ENCODE measurements around the gene MORF4L1. TPM values are rescaled to one million over a fixed set of nuclear protein-coding genes. Genes with fewer than 3 reads are reported as not detected.
A peak's percentile ranks its signal among the peaks of the same experiment; 100 is the strongest.
"Not testable (repeated sequence)": the region's sequence is repeated elsewhere in the genome, so short reads cannot be mapped to it uniquely, and the experiment has no call there.

Gene MORF4L1
- total RNA-seq, 1 donor from 2014 or later: 604 TPM

DNA sequence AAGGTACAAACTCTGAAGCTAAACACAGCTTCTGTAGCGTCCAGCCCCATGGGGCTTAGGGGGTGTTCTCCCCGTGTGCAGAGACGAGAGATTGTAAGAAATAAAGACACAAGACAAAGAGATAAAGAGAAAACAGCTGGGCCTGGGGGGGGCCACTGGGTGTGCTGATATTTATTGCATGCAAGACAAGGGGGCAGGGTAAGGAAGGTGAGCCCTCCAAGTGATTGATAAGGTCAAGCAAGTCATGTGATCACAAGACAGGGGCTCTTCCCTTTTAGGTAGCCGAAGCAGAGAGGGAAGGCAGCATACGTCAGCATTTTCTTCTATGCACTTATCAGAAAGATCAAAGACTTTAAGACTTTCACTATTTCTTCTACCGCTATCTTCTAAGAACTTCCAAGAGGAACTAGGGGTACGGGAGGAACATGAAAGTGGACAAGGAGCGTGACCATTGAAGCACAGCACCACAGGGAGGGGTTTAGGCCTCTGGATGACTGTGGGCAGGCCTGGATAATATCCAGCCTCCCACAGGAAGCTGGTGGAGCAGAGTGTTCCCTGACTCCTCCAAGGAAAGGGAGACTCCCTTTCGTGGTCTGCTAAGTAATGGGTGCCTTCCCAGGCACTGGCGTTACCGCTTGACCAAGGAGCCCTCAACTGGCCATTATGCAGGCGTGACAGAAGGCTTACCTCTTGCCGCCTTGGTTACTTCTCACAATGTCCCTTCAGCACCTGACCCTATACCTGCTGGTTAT lies 29.8 kb downstream of the MORF4L1 start:
- DNase-seq: not testable (repeated sequence)

DNA sequence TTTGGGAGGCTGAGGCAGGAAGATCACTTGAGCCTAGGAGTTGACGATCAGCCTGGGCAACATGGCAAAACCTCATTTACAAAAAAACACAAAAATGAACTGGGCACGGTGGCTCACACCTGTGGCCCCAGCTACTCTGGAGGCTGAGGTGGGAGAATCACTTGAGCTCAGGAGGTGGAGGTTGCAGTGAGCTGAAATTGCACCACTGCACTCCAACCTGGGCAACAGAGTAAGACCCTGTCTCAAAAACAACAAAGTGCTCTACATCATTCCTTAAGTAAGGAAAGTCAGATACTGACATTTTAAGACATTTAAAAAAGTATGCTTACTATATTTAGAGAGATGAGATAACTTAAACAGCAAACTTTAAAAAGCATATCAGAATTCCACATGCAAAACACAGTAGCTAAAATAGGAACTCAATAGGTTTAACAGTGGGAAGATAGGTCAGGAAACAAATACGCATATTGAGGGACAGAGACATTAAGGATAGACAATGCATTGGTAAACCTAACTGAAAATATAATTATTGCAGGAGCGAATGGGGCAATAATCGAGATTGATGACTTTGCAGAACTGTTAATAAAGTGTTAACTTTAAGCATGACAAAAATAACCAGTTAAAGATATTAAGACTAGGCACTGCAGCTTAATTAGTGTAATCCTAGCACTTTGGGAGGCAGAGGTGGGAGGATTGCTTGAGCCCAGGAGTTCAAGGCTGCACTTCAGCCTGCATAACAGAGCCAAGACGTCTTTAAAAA lies 32.1 kb downstream of the MORF4L1 start:
- DNase-seq: no peak

DNA sequence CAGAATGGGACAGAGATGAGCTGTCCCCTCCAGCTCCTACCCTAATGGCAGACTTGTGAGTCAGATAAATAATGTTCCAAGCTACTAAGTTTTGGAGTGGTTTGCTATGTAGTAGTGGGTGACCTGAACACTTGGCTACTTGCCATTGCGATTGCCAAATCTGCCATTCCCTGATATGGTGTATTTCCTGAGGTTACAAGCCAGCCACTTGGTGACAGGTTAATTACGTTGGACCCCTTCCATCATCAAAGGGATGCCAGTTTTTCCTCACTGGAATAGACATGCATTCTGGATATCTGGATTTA lies 33.6 kb downstream of the MORF4L1 start:
- no peak for DNase-seq

DNA sequence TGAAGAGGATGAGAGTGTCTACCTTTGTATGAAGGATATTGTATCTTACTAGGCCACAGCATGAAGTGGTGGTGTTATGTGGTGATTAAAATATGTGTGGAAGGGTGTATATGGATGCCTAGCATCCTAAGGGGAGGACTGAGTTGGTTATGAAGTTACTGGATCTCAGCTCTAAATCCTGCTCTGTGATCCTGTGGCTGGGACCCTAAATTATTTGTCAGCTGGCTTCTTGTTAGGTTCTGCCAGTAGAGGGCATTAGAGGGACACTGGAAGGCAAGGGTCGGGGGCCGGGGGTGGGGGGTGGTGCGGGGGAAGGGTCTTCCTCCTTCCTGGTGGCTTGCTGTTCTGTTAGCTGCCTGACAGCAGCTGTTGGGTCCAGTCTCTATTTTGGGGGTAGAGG lies 34.9 kb downstream of the MORF4L1 start:
- no peak for DNase-seq

DNA sequence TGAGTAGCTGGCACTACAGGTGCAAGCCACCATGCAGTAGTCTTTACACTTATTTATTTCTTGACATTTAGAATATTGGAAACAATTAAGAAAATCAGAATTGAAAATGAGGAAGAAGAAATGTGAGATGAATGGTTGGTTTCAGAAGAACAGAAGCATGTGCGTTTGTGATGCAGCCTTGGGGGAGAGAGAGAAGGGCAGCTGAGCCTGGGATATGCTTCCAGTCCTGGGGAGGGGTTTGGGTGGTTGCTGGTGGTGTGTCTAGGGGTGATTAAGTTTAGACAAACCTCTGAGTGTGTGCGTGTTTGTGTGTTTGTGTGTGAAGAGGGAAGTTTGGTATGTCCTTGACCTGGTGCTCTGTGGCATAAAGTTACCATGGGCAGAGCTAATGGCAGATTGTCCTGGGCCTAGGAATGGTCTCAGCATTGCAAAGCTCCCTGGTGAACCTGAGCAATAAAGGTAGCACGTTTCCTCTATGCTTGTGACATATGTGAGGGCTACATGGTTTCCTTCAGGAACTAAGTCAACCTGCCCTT lies 36.5 kb downstream of the MORF4L1 start:
- DNase-seq: no peak

DNA sequence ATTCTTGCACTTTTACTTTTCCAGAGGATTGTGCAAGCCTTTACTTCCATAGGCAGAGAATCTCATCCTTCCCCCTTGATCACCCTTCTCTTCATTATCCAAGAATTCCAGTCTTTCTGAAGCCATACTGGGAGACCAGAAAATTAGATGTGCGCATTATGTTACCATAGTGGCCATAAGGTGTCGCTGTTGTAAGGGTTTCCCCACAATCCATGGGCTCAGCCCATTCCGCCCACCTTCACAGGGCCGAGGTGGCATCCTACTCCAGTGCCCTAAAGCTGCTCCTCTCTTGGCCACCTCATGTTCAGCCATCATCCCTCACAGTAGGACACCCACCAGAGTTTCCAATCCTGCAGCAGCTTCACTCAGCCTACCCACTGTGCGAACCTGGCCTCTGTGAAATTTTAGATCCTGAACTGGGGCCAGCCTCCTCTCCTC lies 37.1 kb downstream of the MORF4L1 start:
- DNase-seq: peak; percentile 66

- DNase-seq: no peak
Measured at GRCh38 chr15:78910271-78910670, 37.6 kb downstream of the MORF4L1 start.

- no peak for DNase-seq
Measured at GRCh38 chr15:78912316-78912715, 39.6 kb downstream of the MORF4L1 start.

DNA sequence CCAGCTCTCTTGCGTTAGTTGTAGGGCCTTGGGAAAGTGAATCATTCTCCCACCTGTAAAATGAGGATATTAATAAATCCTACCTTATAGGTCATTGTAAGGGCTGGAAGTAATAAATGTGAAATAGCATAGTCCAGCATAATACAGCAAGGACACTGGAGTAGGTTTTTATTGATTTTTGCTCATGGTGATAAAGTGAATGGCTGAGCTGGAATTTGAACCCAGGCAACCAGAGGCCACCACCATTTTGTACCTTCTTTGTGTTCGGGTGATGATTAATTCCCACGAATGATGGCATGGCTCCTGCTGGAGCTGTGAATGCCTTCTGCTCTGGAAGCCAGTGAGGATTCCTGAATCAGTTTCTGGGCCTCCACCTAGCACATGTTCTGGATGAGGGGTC lies 40.3 kb downstream of the MORF4L1 start:
- DNase-seq: no peak

DNA sequence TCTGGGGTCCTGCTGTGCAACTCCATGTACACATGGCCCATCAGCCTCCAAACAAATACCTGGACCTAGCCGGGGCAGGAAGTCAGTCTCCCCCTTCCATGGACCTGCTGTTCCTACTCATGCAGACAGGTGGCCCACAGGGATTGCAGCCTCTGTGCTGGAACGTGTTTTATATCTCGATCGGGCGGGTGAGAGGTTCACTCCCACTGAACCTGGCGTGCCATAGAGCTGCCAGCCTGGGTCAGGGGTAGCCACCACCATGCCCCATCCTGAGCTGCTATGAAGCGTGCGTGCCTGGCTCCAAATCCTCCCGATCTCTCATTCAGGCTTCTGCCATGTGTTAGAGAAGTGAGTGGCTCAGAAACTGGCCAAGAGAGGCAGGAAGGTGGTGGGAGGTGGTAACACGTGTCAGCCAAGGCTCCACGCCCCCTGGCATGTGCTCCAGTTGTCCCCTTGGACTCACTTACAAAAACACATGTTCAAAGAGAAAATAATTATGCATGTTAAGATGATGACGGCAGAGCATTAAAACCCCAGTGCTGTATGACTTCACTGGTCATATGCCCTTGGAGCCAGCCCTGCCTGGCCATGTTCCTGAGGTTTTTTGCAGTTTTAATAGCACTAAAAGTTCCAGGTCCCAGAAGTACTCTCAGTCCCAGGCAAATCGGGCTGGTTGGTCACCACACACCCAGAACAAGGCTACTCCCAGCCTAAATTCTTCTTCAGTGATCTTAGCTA lies 41.5 kb downstream of the MORF4L1 start:
- no peak for DNase-seq

GRCh38 chr15:78915341-78916087 lies 42.8 kb downstream of the MORF4L1 start:
- no peak for DNase-seq

- DNase-seq: no peak
Measured at GRCh38 chr15:78916088-78916487, 43.4 kb downstream of the MORF4L1 start.

DNA sequence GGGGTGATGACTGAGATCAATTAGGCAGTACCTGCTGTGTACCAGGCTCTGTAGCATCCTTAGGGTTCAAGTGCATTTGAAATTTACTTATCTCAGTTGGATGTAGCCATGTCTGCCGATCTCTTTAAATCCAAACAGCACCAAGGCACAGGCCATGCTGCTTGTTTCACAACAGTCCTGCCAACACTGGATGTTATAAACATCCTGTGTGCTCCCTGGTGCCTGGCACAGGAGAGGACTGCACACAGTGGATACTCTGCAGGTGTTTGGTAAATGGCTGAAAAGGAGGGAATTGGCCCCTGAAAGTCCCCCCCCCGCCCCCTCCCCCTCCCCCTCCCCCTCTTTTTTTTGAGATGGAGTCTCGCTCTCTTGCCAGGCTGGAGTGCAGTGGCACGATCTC lies 45.2 kb downstream of the MORF4L1 start:
- DNase-seq: no peak

- DNase-seq: no peak
Measured at GRCh38 chr15:78921517-78921916, 48.8 kb downstream of the MORF4L1 start.

DNA sequence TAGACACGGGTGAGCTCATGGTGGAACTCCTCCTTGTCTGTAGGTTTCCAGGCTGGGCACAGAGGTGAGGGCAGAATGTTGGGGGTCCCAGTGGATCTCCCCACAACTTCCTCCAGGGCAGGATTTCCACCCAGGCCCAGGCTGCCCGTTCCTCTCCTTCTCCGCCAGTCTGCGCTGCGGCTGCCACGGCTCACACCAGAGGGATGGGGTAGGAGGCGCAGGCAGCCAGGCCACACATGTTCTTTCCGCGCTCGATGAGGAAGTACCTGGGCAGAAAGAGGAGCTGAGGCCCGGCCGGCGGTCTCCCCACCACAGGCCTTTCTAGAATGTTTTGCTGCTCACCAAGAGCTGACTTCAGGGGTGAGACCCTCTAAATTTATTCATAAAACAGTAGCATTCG lies 49.2 kb downstream of the MORF4L1 start:
- DNase-seq: no peak

DNA sequence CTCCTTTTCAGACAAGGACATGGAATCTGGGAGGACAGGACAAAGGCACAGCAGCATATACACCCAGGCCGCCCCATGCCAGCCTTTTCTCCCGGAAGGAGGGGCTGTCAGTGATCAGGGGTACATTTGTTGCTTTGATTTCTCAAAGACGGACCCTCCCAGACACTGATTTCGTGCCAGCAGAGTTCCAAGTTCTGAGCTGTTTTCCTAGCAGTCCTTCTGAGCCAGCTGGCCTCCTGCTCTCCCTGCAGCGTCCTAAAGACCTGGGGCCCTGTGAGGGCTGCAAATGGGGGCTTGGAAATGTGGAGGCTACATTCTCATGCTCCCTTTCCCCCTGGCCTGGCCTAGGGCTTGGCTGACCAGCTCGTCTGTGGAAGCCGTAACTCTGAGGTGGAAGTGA lies 49.8 kb downstream of the MORF4L1 start:
- peak; percentile 52 for DNase-seq

DNA sequence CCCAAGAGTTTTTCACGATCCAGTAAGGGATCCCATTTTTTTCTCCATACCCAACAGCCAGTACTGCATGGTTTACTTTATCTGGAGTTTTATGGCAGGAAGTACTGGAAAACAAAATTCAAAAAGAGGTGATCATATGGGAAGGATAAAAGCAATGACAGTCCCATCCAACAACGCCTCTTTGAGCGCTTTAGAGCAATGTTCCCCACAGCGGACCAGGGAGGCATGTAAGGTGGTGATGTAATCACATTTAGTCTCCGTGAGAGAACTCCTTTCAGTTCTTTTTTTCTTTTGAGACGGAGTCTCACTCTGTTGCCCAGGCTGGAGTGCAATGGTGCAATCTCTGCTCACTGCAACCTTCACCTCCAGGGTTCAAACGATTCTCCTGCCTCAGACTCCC lies 50.3 kb downstream of the MORF4L1 start:
- no peak for DNase-seq

DNA sequence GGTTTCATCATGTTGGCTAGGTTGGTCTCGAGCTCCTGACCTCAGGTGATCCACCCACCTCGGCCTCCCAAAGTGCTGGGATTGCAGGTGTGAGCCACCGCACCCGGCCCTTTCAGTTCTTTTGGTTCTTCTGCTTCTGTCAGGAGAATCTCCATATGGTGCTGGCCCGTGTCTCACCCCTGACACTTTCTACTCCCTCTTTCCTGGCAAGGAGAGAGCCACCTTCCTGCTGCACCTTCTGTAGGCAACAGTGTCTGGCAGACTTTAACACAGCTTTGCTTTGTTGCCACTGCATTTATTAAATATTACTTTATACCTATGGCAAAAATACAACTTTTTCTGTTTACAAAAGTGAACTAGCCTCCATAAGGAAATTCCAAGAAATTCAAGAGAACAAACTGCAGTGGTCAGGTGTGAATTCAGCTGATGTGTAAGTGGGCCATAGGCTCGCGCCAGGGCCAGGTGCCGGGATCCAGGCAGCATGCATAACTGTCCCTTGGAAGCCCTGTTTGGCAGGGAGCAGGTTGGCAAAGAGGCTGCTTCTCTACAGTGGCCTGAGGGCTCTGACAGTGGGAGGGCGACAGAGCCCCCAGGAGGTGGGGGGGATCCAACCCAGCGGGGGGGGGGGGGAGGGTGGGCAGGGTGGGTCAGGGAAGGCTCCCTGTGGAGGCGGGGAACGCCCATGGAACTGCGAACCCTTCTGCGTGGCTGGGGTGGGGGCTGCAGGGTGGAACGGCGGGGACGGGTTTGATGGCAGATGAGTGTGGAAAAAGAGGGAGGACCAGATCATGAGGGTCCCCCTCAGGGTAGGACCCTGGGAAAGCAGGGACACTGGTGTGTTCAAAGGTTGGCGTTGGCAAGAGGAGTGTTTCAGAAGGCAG lies 51.0 kb downstream of the MORF4L1 start:
- DNase-seq: no peak

DNA sequence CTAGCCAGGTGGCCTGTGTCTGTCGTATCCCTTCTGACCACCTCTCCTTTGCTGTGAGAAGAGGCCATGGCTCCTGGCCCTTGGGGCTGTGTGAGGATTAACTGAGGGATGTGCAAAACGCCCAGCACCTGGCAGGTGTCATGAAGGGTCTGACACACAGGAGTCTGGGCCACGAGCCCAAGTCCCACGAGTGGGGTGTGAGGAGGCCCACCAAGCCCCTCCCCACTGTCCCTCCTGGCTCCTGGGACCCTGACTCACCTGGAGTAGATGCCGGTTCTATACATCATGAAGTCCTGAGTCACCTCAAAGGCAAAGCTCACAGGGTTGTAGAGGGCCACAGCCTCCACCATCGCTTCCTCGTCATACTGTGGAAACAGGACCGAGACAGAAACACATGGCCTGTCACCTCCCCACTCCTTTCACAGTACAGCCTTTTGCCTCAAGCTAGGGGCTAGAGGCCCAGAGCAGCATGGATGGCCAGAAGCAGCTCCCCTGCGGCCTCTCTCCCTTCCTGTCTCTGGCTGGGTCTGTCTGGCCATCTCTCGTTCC lies 52.5 kb downstream of the MORF4L1 start:
- DNase-seq: no peak

- no peak for DNase-seq
Measured at GRCh38 chr15:78925956-78926743, 53.5 kb downstream of the MORF4L1 start.

All from tongue (tissue), 2 donors.